ENCODE measurements around the gene ANTKMT.

ANTKMT gene

GRCh38 chr16:715477-716199 lies 5.3 kb upstream of the ANTKMT start:
- FAIRE-seq, result no peak

- FAIRE-seq, result no peak
Measured at GRCh38 chr16:716200-716568, 4.8 kb upstream of the ANTKMT start.

- no peak for FAIRE-seq
Measured at GRCh38 chr16:716768-717325, 4.1 kb upstream of the ANTKMT start.

- FAIRE-seq, result no peak
Measured at GRCh38 chr16:717450-718245, 3.3 kb upstream of the ANTKMT start.

GRCh38 chr16:718389-718788 lies 2.6 kb upstream of the ANTKMT start:
- FAIRE-seq, result no peak

- no peak for FAIRE-seq
Measured at GRCh38 chr16:718922-719321, 2.0 kb upstream of the ANTKMT start.

GRCh38 chr16:719815-720446 lies 1.0 kb upstream of the ANTKMT start:
- FAIRE-seq, result no peak

GRCh38 chr16:720447-720989 lies 428 bp upstream of the ANTKMT start:
- FAIRE-seq, result no peak

- FAIRE-seq, result no peak
Measured at GRCh38 chr16:721765-722540, 1.0 kb downstream of the ANTKMT start.

GRCh38 chr16:722835-723633 lies 2.1 kb downstream of the ANTKMT start:
- no peak for FAIRE-seq

- FAIRE-seq, result no peak
Measured at GRCh38 chr16:723695-724094, 2.7 kb downstream of the ANTKMT start.

- no peak for FAIRE-seq
Measured at GRCh38 chr16:724188-725040, 3.5 kb downstream of the ANTKMT start.

GRCh38 chr16:725041-725376 lies 4.1 kb downstream of the ANTKMT start:
- FAIRE-seq, result no peak

GRCh38 chr16:725463-726187 lies 4.7 kb downstream of the ANTKMT start:
- no peak for FAIRE-seq

- no peak for FAIRE-seq
Measured at GRCh38 chr16:726188-726437, 5.2 kb downstream of the ANTKMT start.

- FAIRE-seq, result no peak
Measured at GRCh38 chr16:726438-727290, 5.7 kb downstream of the ANTKMT start, which contains the start of the genes CCDC78 and HAGHL. Gene CCDC78, minus strand, starts transcription at chr16:726443. Its CDS starts 76 bp downstream, at chr16:726367. Gene HAGHL, plus strand, starts transcription at chr16:727106. Its CDS starts 404 bp downstream, at chr16:727510.

- FAIRE-seq, result no peak
Measured at GRCh38 chr16:727291-727977, 6.5 kb downstream of the ANTKMT start.

GRCh38 chr16:728131-728889 lies 7.4 kb downstream of the ANTKMT start:
- FAIRE-seq, result no peak

Data from A204.1 (cell line).